Activated T-cell treated with anti-CD3 and anti-CD28 coated beads, Interleukin-2, amount 50 U/mL, for 24 hours (primary cell): ENCODE results near the gene TES.
A peak's percentile ranks its signal among the peaks of the same experiment; 100 is the strongest.

Experiments used
- DNase-seq: peaks from one replicate; pipeline ENCODE4 v3.0.0-alpha.2; 2020
- H3K27ac Mint-ChIP-seq: 2 replicates; pipeline ENCODE4 v1.8.0; 2020; ENCODE audit warnings: mild to moderate bottlenecking, mixed read lengths
- H3K27me3 Mint-ChIP-seq: 2 replicates; pipeline ENCODE4 v1.8.0; 2020; ENCODE audit warnings: mixed read lengths
- H3K36me3 Mint-ChIP-seq: 2 replicates; pipeline ENCODE4 v1.8.0; 2020; ENCODE audit warnings: low read depth, mixed read lengths
- H3K4me1 Mint-ChIP-seq: 2 replicates; pipeline ENCODE4 v1.8.0; 2020; ENCODE audit warnings: low read depth, mixed read lengths
- H3K4me3 Mint-ChIP-seq: 2 replicates; pipeline ENCODE4 v1.8.0; 2020; ENCODE audit warnings: mild to moderate bottlenecking, moderate library complexity, mixed read lengths
- H3K9me3 Mint-ChIP-seq: 2 replicates; pipeline ENCODE4 v1.8.0; 2020; ENCODE audit warnings: mixed read lengths

TES gene

GRCh38 chr7:116259156-116259870 is 49.0 kb downstream of the TES start:
- Mint-ChIP-seq H3K9me3 (no peaks in the 10 kb centered on the region), H3K27me3 (no peaks in the 10 kb centered on the region), H3K36me3 (peaks cover 40% of the 10 kb centered on the region), H3K27ac (peak overlapping the region; percentile 3), H3K4me1 (peaks cover 13% of the 10 kb centered on the region), H3K4me3 (no peak overlapping the region)
- DNase-seq, result no peak

- H3K27ac Mint-ChIP-seq, result no peak overlapping the region
- DNase-seq, result no peak
- H3K4me1 Mint-ChIP-seq, result peaks cover 10% of the 10 kb centered on the region
- H3K27me3 Mint-ChIP-seq, result no peaks in the 10 kb centered on the region
- H3K4me3 Mint-ChIP-seq, result no peak overlapping the region
- peaks cover 37% of the 10 kb centered on the region for H3K36me3 Mint-ChIP-seq
- no peaks in the 10 kb centered on the region for H3K9me3 Mint-ChIP-seq
Measured at GRCh38 chr7:116259871-116260440, 49.6 kb downstream of the TES start.

GRCh38 chr7:116261904-116262303 is 51.6 kb downstream of the TES start:
- Mint-ChIP-seq H3K9me3 (no peaks in the 10 kb centered on the region), H3K36me3 (peaks cover 19% of the 10 kb centered on the region), H3K27ac (no peak overlapping the region), H3K4me1 (peaks cover 8% of the 10 kb centered on the region), H3K4me3 (no peak overlapping the region), H3K27me3 (no peaks in the 10 kb centered on the region)
- no peak for DNase-seq

GRCh38 chr7:116265881-116266280 is 55.5 kb downstream of the TES start:
- Mint-ChIP-seq H3K27ac (no peak overlapping the region), H3K9me3 (no peaks in the 10 kb centered on the region), H3K27me3 (peaks cover 8% of the 10 kb centered on the region), H3K36me3 (no peaks in the 10 kb centered on the region), H3K4me3 (no peak overlapping the region), H3K4me1 (peaks cover 4% of the 10 kb centered on the region)
- no peak for DNase-seq

GRCh38 chr7:116269466-116269865 is 59.1 kb downstream of the TES start:
- Mint-ChIP-seq H3K4me3 (no peak overlapping the region), H3K4me1 (peaks cover 3% of the 10 kb centered on the region), H3K27ac (no peak overlapping the region), H3K9me3 (no peaks in the 10 kb centered on the region), H3K36me3 (no peaks in the 10 kb centered on the region), H3K27me3 (peaks cover 22% of the 10 kb centered on the region)
- DNase-seq, result no peak

- DNase-seq, result no peak
- Mint-ChIP-seq H3K27me3 (peaks cover 34% of the 10 kb centered on the region), H3K36me3 (no peaks in the 10 kb centered on the region), H3K4me3 (no peak overlapping the region), H3K27ac (no peak overlapping the region), H3K4me1 (peaks cover 3% of the 10 kb centered on the region), H3K9me3 (no peaks in the 10 kb centered on the region)
Measured at GRCh38 chr7:116271161-116271913, 61.0 kb downstream of the TES start.

- Mint-ChIP-seq H3K36me3 (no peaks in the 10 kb centered on the region), H3K27me3 (peaks cover 42% of the 10 kb centered on the region), H3K27ac (no peak overlapping the region), H3K9me3 (no peaks in the 10 kb centered on the region), H3K4me1 (peaks cover 3% of the 10 kb centered on the region), H3K4me3 (no peak overlapping the region)
- DNase-seq, result no peak
Measured at GRCh38 chr7:116271963-116272886, 61.9 kb downstream of the TES start.

- Mint-ChIP-seq H3K27ac (no peak overlapping the region), H3K9me3 (no peaks in the 10 kb centered on the region), H3K4me3 (no peak overlapping the region), H3K27me3 (peaks cover 51% of the 10 kb centered on the region), H3K36me3 (no peaks in the 10 kb centered on the region), H3K4me1 (peaks cover 3% of the 10 kb centered on the region)
- DNase-seq, result no peak
Measured at GRCh38 chr7:116273283-116273917, 63.1 kb downstream of the TES start.

- Mint-ChIP-seq H3K9me3 (no peaks in the 10 kb centered on the region), H3K36me3 (no peaks in the 10 kb centered on the region), H3K4me3 (no peak overlapping the region), H3K27me3 (peaks cover 48% of the 10 kb centered on the region), H3K4me1 (peaks cover 3% of the 10 kb centered on the region), H3K27ac (no peak overlapping the region)
- DNase-seq, result no peak
Measured at GRCh38 chr7:116273918-116274301, 63.6 kb downstream of the TES start.

GRCh38 chr7:116277070-116277469 is 66.7 kb downstream of the TES start:
- H3K4me3 Mint-ChIP-seq, result no peak overlapping the region
- H3K36me3 Mint-ChIP-seq, result no peaks in the 10 kb centered on the region
- H3K4me1 Mint-ChIP-seq, result peaks cover 3% of the 10 kb centered on the region
- H3K27me3 Mint-ChIP-seq, result peaks cover 51% of the 10 kb centered on the region
- no peak for DNase-seq
- no peaks in the 10 kb centered on the region for H3K9me3 Mint-ChIP-seq
- H3K27ac Mint-ChIP-seq, result no peak overlapping the region

GRCh38 chr7:116279217-116279616 is 68.9 kb downstream of the TES start:
- Mint-ChIP-seq H3K9me3 (no peaks in the 10 kb centered on the region), H3K4me3 (no peak overlapping the region), H3K36me3 (no peaks in the 10 kb centered on the region), H3K4me1 (no peaks in the 10 kb centered on the region), H3K27ac (no peak overlapping the region), H3K27me3 (peaks cover 53% of the 10 kb centered on the region)
- DNase-seq, result no peak

GRCh38 chr7:116280803-116281202 is 70.5 kb downstream of the TES start:
- Mint-ChIP-seq H3K4me1 (peaks cover 4% of the 10 kb centered on the region), H3K27me3 (peaks cover 45% of the 10 kb centered on the region), H3K27ac (no peak overlapping the region), H3K36me3 (no peaks in the 10 kb centered on the region), H3K9me3 (no peaks in the 10 kb centered on the region), H3K4me3 (no peak overlapping the region)
- no peak for DNase-seq

- H3K27me3 Mint-ChIP-seq, result peaks cover 23% of the 10 kb centered on the region
- H3K27ac Mint-ChIP-seq, result no peak overlapping the region
- no peaks in the 10 kb centered on the region for H3K36me3 Mint-ChIP-seq
- H3K4me3 Mint-ChIP-seq, result no peak overlapping the region
- H3K9me3 Mint-ChIP-seq, result no peaks in the 10 kb centered on the region
- H3K4me1 Mint-ChIP-seq, result peaks cover 4% of the 10 kb centered on the region
- DNase-seq, result no peak
Measured at GRCh38 chr7:116283595-116284204, 73.4 kb downstream of the TES start.

GRCh38 chr7:116284390-116284789 is 74.1 kb downstream of the TES start:
- no peaks in the 10 kb centered on the region for H3K36me3 Mint-ChIP-seq
- peaks cover 4% of the 10 kb centered on the region for H3K4me1 Mint-ChIP-seq
- no peak for DNase-seq

More at GRCh38 chr7:116284390-116284789, 74.1 kb downstream of the TES start:
- Mint-ChIP-seq H3K27me3 (peaks cover 21% of the 10 kb centered on the region), H3K27ac (no peak overlapping the region), H3K9me3 (no peaks in the 10 kb centered on the region), H3K4me3 (no peak overlapping the region)
